ENCODE data around the gene SDF2L1. TPM values are rescaled to one million over a fixed set of nuclear protein-coding genes. Genes with fewer than 3 reads are reported as not detected.

SDF2L1 gene
- total and polyA plus RNA-seq, 9 of the 15 experiments (the other 6 are each of a cell fraction or from before 2014, with no cell fraction given) = 15.1 to 989 (median 124) TPM

- TF ChIP-seq ZBTB34 (CRISPR knock-in tag; IDR thresholded peaks at IDR 0.05) = no peak
- TF ChIP-seq TAF9B (IDR thresholded peaks at IDR 0.05; ENCODE audit: partially characterized antibody) = no peak
- TF ChIP-seq HMBOX1 (IDR thresholded peaks at IDR 0.05) = no peak
- TF ChIP-seq CHD1 (IDR thresholded peaks at IDR 0.05; ENCODE audit: low read length) = peak; percentile 99
- no peak for TF ChIP-seq ASH1L (IDR thresholded peaks at IDR 0.05; ENCODE audit: borderline replicate concordance, low read depth, partially characterized antibody)
- no peak for TF ChIP-seq GMEB1 (CRISPR knock-in tag; IDR thresholded peaks at IDR 0.05)
- TF ChIP-seq ZNF668 (CRISPR knock-in tag; IDR thresholded peaks at IDR 0.05) = no peak
- no peak for TF ChIP-seq ZNF431 (CRISPR knock-in tag; IDR thresholded peaks at IDR 0.05)
- TF ChIP-seq DIDO1 (tag; IDR thresholded peaks at IDR 0.05; ENCODE audit: low read depth) = no peak
- TF ChIP-seq CREB5 (CRISPR knock-in tag; IDR thresholded peaks at IDR 0.05) = no peak
- no peak for TF ChIP-seq ZBTB11 (CRISPR knock-in tag; IDR thresholded peaks at IDR 0.05)
- peak in 1 of 2 experiments; percentile 69; a peak in 2 of 4 replicates for TF ChIP-seq ETV6 (IDR thresholded peaks at IDR 0.05; ENCODE audit: borderline replicate concordance in 1 of 2, low read depth in 2 of 2, low read length in 1 of 2)
- TF ChIP-seq ETV6 (CRISPR knock-in tag; IDR thresholded peaks at IDR 0.05; ENCODE audit: borderline replicate concordance) = no peak
- no peak for TF ChIP-seq HNRNPH1 (optimal IDR thresholded peaks at IDR 0.05; ENCODE audit: low read depth, low read length)
- no peak for TF ChIP-seq KDM5B (IDR thresholded peaks at IDR 0.05; ENCODE audit: insufficient replicate concordance, low read depth, low read length)
- no peak for TF ChIP-seq CCAR2 (IDR thresholded peaks at IDR 0.05; ENCODE audit: low read depth, low read length)
Observed at GRCh38 chr22:21642584-21643448, 714 bp downstream of the SDF2L1 start (continued).
